PC-9 (cell line): ENCODE results near the gene FAM171A1.

ENCODE experiments used
- CTCF ChIP-seq: fragments of 200-600 bp; sonication (generic); conservative IDR thresholded peaks from 2 replicates; pipeline ENCODE4 v1.6.1; 2017; ENCODE audit warnings: mixed run types, antibody characterized with exemption, mild to moderate bottlenecking, moderate library complexity
- EZH2 ChIP-seq: fragments of 200-600 bp; sonication (generic); IDR thresholded peaks from 2 replicates; pipeline ENCODE4 v1.8.0; 2017; ENCODE audit warnings: antibody characterized with exemption, low read depth

- TF ChIP-seq CTCF, result no peak
- TF ChIP-seq EZH2, result no peak
These were observed 755 bp downstream of the FAM171A1 start for GRCh38 chr10:15370212-15370855.
